Panc1 (cell line): ENCODE data around the gene NRP1. TPM values are rescaled to one million over a fixed set of nuclear protein-coding genes. Genes with fewer than 3 reads are reported as not detected.

Experiments used
- ATAC-seq: fragments of 200-7000 bp; cut with Tn5 transposase; 2 replicates; pipeline ENCODE4 v1.9.1; 2020; ENCODE audit warnings: mild to moderate bottlenecking, moderate library complexity
- BruUV-seq: library from RNA; stranded (reverse); fragments of 400-500 nt; replicated peaks from 2 replicates; lab custom pipeline; 2021; lab: Mats Ljungman, UMichigan
- CTCF ChIA-PET: fragments of 300-600 bp; sonication (Branson Sonifier 250); formaldehyde crosslinking; loops from one replicate; lab custom pipeline; 2022; ENCODE audit warnings: antibody characterized with exemption; lab: Charles Lee
- POLR2A ChIA-PET: fragments of 300-600 bp; sonication (Branson Sonifier 250); formaldehyde crosslinking; loops from one replicate; lab custom pipeline; 2022; ENCODE audit warnings: antibody characterized with exemption; lab: Charles Lee
- DNase-seq: peaks from one replicate; pipeline ENCODE4 v3.0.0-alpha.2; 2010; ENCODE audit warnings: low read depth, low spot score
- H3K27ac ChIP-seq: 2 replicates; pipeline ENCODE4 v1.5.1; 2011; ENCODE audit warnings: mild to moderate bottlenecking, low read length, inconsistent platforms
- H3K27me3 ChIP-seq: fragments of 200-500 bp; sonication (Bioruptor generic); 2 replicates; pipeline ENCODE4 v1.6.0; 2014; ENCODE audit warnings: low read length, inconsistent platforms; ENCODE audit not compliant: control insufficient read depth, insufficient read depth
- H3K36me3 ChIP-seq: fragments of 200-500 bp; sonication (Bioruptor generic); 2 replicates; pipeline ENCODE4 v1.5.1; 2014; ENCODE audit warnings: inconsistent platforms, mild to moderate bottlenecking, low read length, moderate library complexity; ENCODE audit not compliant: control insufficient read depth, insufficient read depth
- H3K4me1 ChIP-seq: 2 replicates; pipeline ENCODE4 v1.5.1; 2011; ENCODE audit warnings: inconsistent platforms, mild to moderate bottlenecking, low read length, moderate library complexity; ENCODE audit not compliant: control insufficient read depth, insufficient read depth
- H3K4me3 ChIP-seq, 2 experiments: 2 replicates each; pipeline ENCODE4 v1.5.1; 2011 to 2012; ENCODE audit warnings: low read depth in 2 of 2, low read length in 2 of 2, mild to moderate bottlenecking in 2 of 2, inconsistent platforms in 1 of 2, moderate library complexity in 1 of 2
- H3K9me3 ChIP-seq: fragments of 200-500 bp; sonication (Bioruptor generic); 2 replicates; pipeline ENCODE4 v1.5.1; 2014; ENCODE audit warnings: low read depth, mild to moderate bottlenecking, inconsistent platforms, low read length, moderate library complexity; ENCODE audit not compliant: control insufficient read depth, insufficient read depth
- CTCF ChIP-seq: fragments of 450-650 bp; IDR thresholded peaks from 2 replicates; pipeline ENCODE4 v1.5.1; 2017; ENCODE audit warnings: mild to moderate bottlenecking
- POLR2AphosphoS5 ChIP-seq: IDR thresholded peaks from 2 replicates; pipeline ENCODE4 v1.6.1; 2012; ENCODE audit warnings: mild to moderate bottlenecking, low read depth, low read length, moderate library complexity
- REST ChIP-seq, 2 experiments: IDR thresholded peaks; 2 replicates each; pipeline ENCODE4 v1.6.1; 2011 to 2012; ENCODE audit warnings: low read depth in 2 of 2, control low read depth in 1 of 2, low read length in 1 of 2, mild to moderate bottlenecking in 1 of 2, moderate library complexity in 1 of 2; ENCODE audit not compliant: insufficient read depth in 1 of 2
- SIN3A ChIP-seq: IDR thresholded peaks from 2 replicates; pipeline ENCODE4 v1.6.1; 2012; ENCODE audit warnings: low read depth, mild to moderate bottlenecking, low read length, moderate library complexity, borderline replicate concordance; ENCODE audit not compliant: insufficient read depth
- TCF7L2 ChIP-seq: IDR thresholded peaks from 2 replicates; pipeline ENCODE4 v1.6.1; 2011; ENCODE audit warnings: mild to moderate bottlenecking, low read depth, low read length, inconsistent platforms
- in situ Hi-C: cut with HindIII; loops from 2 replicates; pipeline ENCODE4 v1.10.0; 2016; ENCODE audit warnings: low sequenced_read_pairs, low pct_unique_long_range_greater_than_20kb
- intact Hi-C: fragments of 100-400 bp; cut with micrococcal nuclease; formaldehyde crosslinking; loops from one replicate; pipeline ENCODE4 v1.10.0; 2022; ENCODE audit not compliant: unreplicated experiment
- total RNA-seq: library from RNA; stranded (reverse); gene quantifications from one replicate; pipeline ENCODE4 v1.2.1, GENCODE V29; 2021; ENCODE audit not compliant: unreplicated experiment

Gene NRP1
- total RNA-seq, 1 experiment from 2014 or later: 93.4 TPM

- H3K36me3 ChIP-seq: peaks cover 6% of the 10 kb centered on the region; the same call in 1 of the 2 replicates
- in situ Hi-C loops: no loop called here
These were observed 93.5 kb downstream of the NRP1 start for GRCh38 chr10:33240931-33241330.

GRCh38 chr10:33240258-33240657, 94.2 kb downstream of the NRP1 start:
- POLR2A ChIA-PET: no interaction called here
- TF ChIP-seq CTCF: no peak
- TF ChIP-seq POLR2AphosphoS5: no peak
- TF ChIP-seq SIN3A: no peak
- TF ChIP-seq REST (IDR thresholded peaks at IDR 0.05; ENCODE audit: insufficient read depth in 1 of 2, low read depth in 2 of 2, low read length in 1 of 2): no peak
- TF ChIP-seq TCF7L2: no peak
- Histone ChIP-seq H3K9me3 (no peaks in the 10 kb centered on the region), H3K4me3 (no peak overlapping the region), H3K27ac (peak overlapping the region; percentile 96), H3K4me1 (peaks cover 84% of the 10 kb centered on the region), H3K36me3 (peaks cover 6% of the 10 kb centered on the region; the same call in 1 of the 2 replicates), H3K27me3 (no peaks in the 10 kb centered on the region)
- CTCF ChIA-PET: no interaction called here
- in situ Hi-C loops: no loop called here
- no TSS peak for BruUV-seq
- DNase-seq (no peak), ATAC-seq (no peak)
- intact Hi-C loops: no loop called here

More at GRCh38 chr10:33240931-33241330, 93.5 kb downstream of the NRP1 start:
- intact Hi-C loops: no loop called here
- no TSS peak for BruUV-seq
- H3K4me1 ChIP-seq: peaks cover 84% of the 10 kb centered on the region
- no peaks in the 10 kb centered on the region for H3K27me3 ChIP-seq
- no peaks in the 10 kb centered on the region for H3K9me3 ChIP-seq
- ATAC-seq (no peak), DNase-seq (no peak)
- peak overlapping the region; percentile 96 for H3K27ac ChIP-seq
- CTCF ChIA-PET: no interaction called here
- no peak overlapping the region for H3K4me3 ChIP-seq
- POLR2A ChIA-PET: no interaction called here
- TF ChIP-seq SIN3A (no peak), TCF7L2 (no peak), CTCF (no peak), REST (IDR thresholded peaks at IDR 0.05; ENCODE audit: insufficient read depth in 1 of 2, low read depth in 2 of 2, low read length in 1 of 2) (no peak), POLR2AphosphoS5 (no peak)
